ENCODE measurements around the gene LIME1. TPM values are rescaled to one million over a fixed set of nuclear protein-coding genes. Genes with fewer than 3 reads are reported as not detected.

The LIME1 gene
- total RNA-seq, 5 donors from 2014 or later (not counting 1 experiment from before 2014, with no cell fraction given), result 144 to 248 (median 172) TPM

DNA sequence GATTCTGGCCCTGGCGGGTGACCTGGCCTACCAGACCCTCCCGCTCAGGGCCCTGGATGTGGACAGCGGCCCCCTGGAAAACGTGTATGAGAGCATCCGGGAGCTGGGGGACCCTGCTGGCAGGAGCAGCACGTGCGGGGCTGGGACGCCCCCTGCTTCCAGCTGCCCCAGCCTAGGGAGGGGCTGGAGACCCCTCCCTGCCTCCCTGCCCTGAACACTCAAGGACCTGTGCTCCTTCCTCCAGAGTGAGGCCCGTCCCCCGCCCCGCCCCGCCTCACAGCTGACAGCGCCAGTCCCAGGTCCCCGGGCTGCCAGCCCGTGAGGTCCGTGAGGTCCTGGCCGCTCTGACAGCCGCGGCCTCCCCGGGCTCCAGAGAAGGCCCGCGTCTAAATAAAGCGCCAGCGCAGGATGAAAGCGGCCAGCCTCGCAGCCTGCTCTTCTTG lies 2.2 kb downstream of the LIME1 start:
- Mint-ChIP-seq H3K27me3 (no peaks in the 10 kb centered on the region), H3K9me3 (no peaks in the 10 kb centered on the region), H3K4me3 (peak overlapping the region; percentile 44 to 90 (median 65)), H3K4me1 (peaks cover 21 to 22% (median 21%) of the 10 kb centered on the region in 3 donors), H3K36me3 (peaks cover 5% of the 10 kb centered on the region), H3K27ac (peak overlapping the region in 1 of 2 donors; percentile 34)
- DNase-seq, result peak in 15 of 35 experiments; percentile 16 to 65 (median 34)
- CTCF ChIA-PET, result no interaction called here
- peaks cover 14 to 65% of the 10 kb centered on the region in 2 experiments for H3K4me1 ChIP-seq (ENCODE audit: control insufficient read depth in 1 of 2, extremely low read depth in 1 of 2, insufficient read depth in 2 of 2, low read length in 2 of 2)
- 34% methylated on average over 19 of the region's 26 CpGs for WGBS (ENCODE audit: insufficient coverage)
- H3K27ac ChIP-seq (ENCODE audit: low read length), result peak overlapping the region; percentile 24
- H3K9me3 ChIP-seq, result no peaks in the 10 kb centered on the region
- POLR2A ChIA-PET, result no interaction called here
- H3K36me3 ChIP-seq (ENCODE audit: control insufficient read depth in 2 of 2, extremely low read depth in 1 of 2, insufficient read depth in 1 of 2, low read length in 1 of 2), result peaks cover 17 to 58% of the 10 kb centered on the region in 2 donors
- H3K27me3 ChIP-seq (replicated peaks in 1 of 2; ENCODE audit: control insufficient read depth in 2 of 2, extremely low read depth in 1 of 2, insufficient read depth in 2 of 2, low read length in 1 of 2), result no peaks in the 10 kb centered on the region
- H3K4me3 ChIP-seq (ENCODE audit: control insufficient read depth in 1 of 2, extremely low read depth in 1 of 2, low read length in 1 of 2), result peak overlapping the region; percentile 64 to 88
- no peak for ATAC-seq (replicated peaks in 1 of 4)

DNA sequence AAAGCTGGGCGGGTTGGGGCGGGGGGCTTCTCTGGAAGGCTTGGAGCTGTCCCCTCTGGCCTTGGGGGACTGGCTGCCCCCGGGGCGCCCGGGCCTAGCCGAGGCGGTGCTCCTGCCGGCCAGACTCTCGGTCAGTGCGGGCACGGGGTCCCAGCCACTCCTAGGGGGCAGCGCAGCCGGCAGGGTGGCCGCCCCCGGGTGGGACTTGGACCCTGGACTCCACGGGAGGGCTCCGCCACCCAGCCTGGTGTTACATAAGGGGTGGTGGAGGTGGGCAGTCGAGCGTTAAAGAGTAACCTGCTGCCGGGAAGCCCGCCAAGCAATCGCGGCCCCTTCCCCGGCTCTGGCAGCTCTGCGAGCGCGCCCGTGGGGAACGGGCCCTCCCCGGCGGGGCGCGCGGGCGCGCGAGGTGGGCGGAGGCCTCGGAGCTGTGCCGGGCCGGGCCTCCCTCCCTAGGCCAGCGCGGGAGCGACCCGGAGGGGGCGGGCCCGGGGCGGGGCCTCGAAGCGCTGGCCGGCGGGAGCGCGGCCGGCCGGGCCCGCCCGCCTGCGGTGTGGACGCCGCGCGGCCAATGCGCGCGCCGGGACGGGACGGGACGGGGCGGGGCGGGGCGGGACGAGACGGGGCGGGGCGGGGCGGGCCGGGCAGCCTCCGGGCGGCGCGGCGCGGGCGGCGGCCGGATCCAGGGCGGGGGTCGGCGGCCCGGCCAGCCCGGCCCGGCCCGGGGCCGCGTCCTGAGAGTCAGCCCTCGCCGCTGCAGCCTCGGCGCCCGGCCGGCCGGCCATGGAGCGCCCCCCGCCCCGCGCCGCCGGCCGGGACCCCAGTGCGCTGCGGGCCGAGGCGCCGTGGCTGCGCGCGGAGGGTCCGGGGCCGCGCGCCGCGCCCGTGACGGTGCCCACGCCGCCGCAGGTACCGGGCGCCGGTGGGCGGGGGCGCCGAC lies 2.9 kb downstream of the LIME1 start, which contains the start of gene SLC2A4RG:
Gene SLC2A4RG, plus strand, starts transcription at position 647 of the 940 bp plus-strand sequence. Its CDS starts 137 bp downstream, at position 784.
- Histone ChIP-seq H3K4me3 (ENCODE audit: control insufficient read depth in 1 of 2, extremely low read depth in 1 of 2, low read length in 1 of 2) (peak within 1 kb of the TSS; percentile 64 to 88), H3K4me1 (ENCODE audit: control insufficient read depth in 1 of 2, extremely low read depth in 1 of 2, insufficient read depth in 2 of 2, low read length in 2 of 2) (peaks cover 14 to 58% of the 10 kb centered on the region in 2 experiments), H3K27me3 (replicated peaks in 1 of 2; ENCODE audit: control insufficient read depth in 2 of 2, extremely low read depth in 1 of 2, insufficient read depth in 2 of 2, low read length in 1 of 2) (no peaks in the 10 kb centered on the region), H3K9me3 (no peaks in the 10 kb centered on the region), H3K36me3 (ENCODE audit: control insufficient read depth in 2 of 2, extremely low read depth in 1 of 2, insufficient read depth in 1 of 2, low read length in 1 of 2) (peaks cover 17 to 51% of the 10 kb centered on the region in 2 donors), H3K27ac (ENCODE audit: low read length) (peak within 1 kb of the TSS; percentile 41)
- Mint-ChIP-seq H3K9me3 (no peaks in the 10 kb centered on the region), H3K27ac (peak within 1 kb of the TSS in 1 of 2 donors; percentile 34), H3K36me3 (no peaks in the 10 kb centered on the region), H3K4me3 (peak within 1 kb of the TSS; percentile 63 to 90 (median 65)), H3K27me3 (no peaks in the 10 kb centered on the region), H3K4me1 (peaks cover 16% of the 10 kb centered on the region in 3 donors)
- peak; percentile 31 to 42 (median 34) for ATAC-seq (replicated peaks in 1 of 4)
- DNase-seq, result peak in 27 of 35 experiments; percentile 33 to 81 (median 52)
- ChIA-PET CTCF (no interaction called here), POLR2A (no interaction called here)
- 4% methylated on average over 97 of the region's 136 CpGs for WGBS (ENCODE audit: insufficient coverage)

DNA sequence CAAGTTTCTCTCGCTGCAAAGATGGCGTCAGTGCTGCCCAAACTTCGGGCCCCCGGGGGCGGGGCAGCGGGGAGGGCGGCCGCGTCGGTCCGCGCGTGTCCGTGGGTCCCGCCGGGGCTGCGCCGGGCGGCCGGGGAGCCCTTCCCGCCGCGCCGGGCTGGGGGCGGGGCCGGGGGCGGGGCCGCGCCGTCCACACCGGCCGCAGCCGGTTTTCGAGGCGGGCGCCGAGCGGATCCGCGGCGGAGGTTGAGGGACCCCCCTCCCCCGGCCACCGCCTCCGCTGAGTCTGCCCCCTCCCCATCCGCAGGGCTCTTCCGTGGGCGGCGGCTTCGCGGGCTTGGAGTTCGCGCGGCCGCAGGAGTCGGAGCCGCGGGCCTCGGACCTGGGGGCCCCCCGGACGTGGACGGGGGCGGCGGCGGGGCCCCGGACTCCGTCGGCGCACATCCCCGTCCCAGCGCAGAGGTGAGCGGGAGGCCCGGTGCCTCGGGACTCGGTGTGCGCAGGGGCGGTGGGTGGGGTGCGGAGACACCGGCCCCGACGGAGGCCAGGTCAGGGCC lies 3.7 kb downstream of the LIME1 start:
- Histone ChIP-seq H3K4me1 (ENCODE audit: control insufficient read depth in 1 of 2, extremely low read depth in 1 of 2, insufficient read depth in 2 of 2, low read length in 2 of 2) (peaks cover 14 to 50% of the 10 kb centered on the region in 2 experiments), H3K36me3 (ENCODE audit: control insufficient read depth in 2 of 2, extremely low read depth in 1 of 2, insufficient read depth in 1 of 2, low read length in 1 of 2) (peaks cover 15 to 43% of the 10 kb centered on the region in 2 donors), H3K27me3 (replicated peaks in 1 of 2; ENCODE audit: control insufficient read depth in 2 of 2, extremely low read depth in 1 of 2, insufficient read depth in 2 of 2, low read length in 1 of 2) (no peaks in the 10 kb centered on the region), H3K27ac (ENCODE audit: low read length) (peak overlapping the region; percentile 41), H3K9me3 (no peaks in the 10 kb centered on the region), H3K4me3 (ENCODE audit: control insufficient read depth in 1 of 2, extremely low read depth in 1 of 2, low read length in 1 of 2) (peak overlapping the region; percentile 54 to 74)
- ATAC-seq (replicated peaks in 1 of 4), result peak; percentile 8 to 11 (median 10)
- Mint-ChIP-seq H3K4me3 (peak overlapping the region; percentile 59 to 63 (median 63)), H3K4me1 (peaks cover 15 to 16% (median 16%) of the 10 kb centered on the region in 3 donors), H3K36me3 (no peaks in the 10 kb centered on the region), H3K27ac (no peak overlapping the region), H3K27me3 (no peaks in the 10 kb centered on the region), H3K9me3 (no peaks in the 10 kb centered on the region)
- CTCF ChIA-PET, result interaction anchor here in 1 of 2 donors (0.7 to 1.6 kb wide), 3 partner anchors 11 to 33 kb away, joined by 3 to 13 read pairs (median 3); partner anchors contain the start of genes ARFRP1 and ZGPAT
- POLR2A ChIA-PET, result no interaction called here
- WGBS (ENCODE audit: insufficient coverage), result under 1% methylated on average over 68 of the region's 80 CpGs
- peak in 14 of 35 experiments; percentile 31 to 73 (median 42) for DNase-seq

DNA sequence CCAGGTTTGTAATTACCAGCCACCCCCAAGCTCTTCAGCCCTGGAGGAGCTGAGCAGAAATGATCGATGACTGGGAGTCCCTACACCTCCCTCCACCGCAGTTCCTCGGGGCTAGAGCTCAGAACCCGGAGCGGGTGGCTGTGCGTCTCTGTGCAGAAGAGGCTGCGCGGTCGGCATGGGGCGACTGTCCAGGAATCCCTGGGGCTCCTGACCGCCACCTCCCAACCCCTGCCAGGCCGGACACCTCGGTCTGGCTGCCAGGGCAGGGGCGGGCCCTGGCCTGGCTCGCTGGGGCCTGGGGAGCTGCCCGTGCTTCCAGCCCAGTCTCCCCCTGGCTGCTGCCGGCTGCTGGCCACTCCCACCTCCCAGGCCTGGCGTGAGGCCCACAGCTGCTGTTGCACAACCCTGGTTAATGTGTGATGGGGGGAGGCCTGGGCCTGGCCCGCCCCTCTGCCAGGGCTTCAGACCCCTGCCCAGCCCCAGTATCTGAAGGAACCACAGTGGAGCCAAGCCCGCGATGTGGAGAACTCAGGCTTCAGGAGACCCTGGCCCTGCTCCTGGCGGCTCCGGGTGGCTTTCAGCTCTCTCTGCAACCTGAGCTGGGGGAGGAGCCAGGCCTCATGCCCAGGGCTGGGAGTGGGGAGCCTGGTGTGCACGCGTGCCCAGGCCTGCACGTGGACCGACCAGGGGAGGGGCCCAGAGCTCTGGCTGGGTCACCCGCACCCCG lies 4.3 kb downstream of the LIME1 start:
- no peaks in the 10 kb centered on the region for H3K36me3 Mint-ChIP-seq
- 20% methylated on average over 16 of the region's 29 CpGs for WGBS (ENCODE audit: insufficient coverage)
- H3K9me3 Mint-ChIP-seq, result no peaks in the 10 kb centered on the region
- H3K27me3 Mint-ChIP-seq, result no peaks in the 10 kb centered on the region
- Histone ChIP-seq H3K4me3 (ENCODE audit: control insufficient read depth in 1 of 2, extremely low read depth in 1 of 2, low read length in 1 of 2) (peak overlapping the region; percentile 54 to 74), H3K27me3 (replicated peaks in 1 of 2; ENCODE audit: control insufficient read depth in 2 of 2, extremely low read depth in 1 of 2, insufficient read depth in 2 of 2, low read length in 1 of 2) (no peaks in the 10 kb centered on the region), H3K27ac (ENCODE audit: low read length) (peak overlapping the region; percentile 41), H3K4me1 (ENCODE audit: control insufficient read depth in 1 of 2, extremely low read depth in 1 of 2, insufficient read depth in 2 of 2, low read length in 2 of 2) (peaks cover 13 to 44% of the 10 kb centered on the region in 2 experiments), H3K9me3 (no peaks in the 10 kb centered on the region), H3K36me3 (ENCODE audit: control insufficient read depth in 2 of 2, extremely low read depth in 1 of 2, insufficient read depth in 1 of 2, low read length in 1 of 2) (peaks cover 13 to 37% of the 10 kb centered on the region in 2 donors)
- H3K4me1 Mint-ChIP-seq, result peaks cover 9 to 13% (median 12%) of the 10 kb centered on the region in 3 donors
- ATAC-seq (replicated peaks in 1 of 4) (peak in 3 of 4 experiments; percentile 1 to 14 (median 1)), DNase-seq (peak in 15 of 35 experiments; percentile 30 to 64 (median 39))
- CTCF ChIA-PET, result interaction anchor here in 1 of 2 donors (0.7 to 1.6 kb wide), 3 partner anchors 10 to 33 kb away, joined by 3 to 13 read pairs (median 3); partner anchors contain the start of genes ARFRP1 and ZGPAT
- H3K4me3 Mint-ChIP-seq, result peak overlapping the region; percentile 59 to 63 (median 63)
- POLR2A ChIA-PET, result no interaction called here
- H3K27ac Mint-ChIP-seq, result no peak overlapping the region

DNA sequence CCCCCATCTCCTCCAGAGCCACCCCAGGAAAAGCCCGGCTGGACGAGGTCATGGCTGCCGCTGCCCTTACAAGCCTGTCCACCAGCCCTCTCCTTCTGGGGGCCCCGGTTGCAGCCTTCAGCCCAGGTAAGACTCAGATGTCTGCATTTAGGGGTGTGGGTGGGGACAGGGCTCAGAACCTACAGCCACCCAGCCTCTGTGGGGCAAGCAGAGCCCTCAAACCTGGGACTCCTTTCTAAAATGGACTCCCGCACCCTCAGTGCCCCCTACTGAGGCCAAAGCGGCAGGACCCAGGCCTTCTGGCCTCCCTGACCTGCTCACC lies 4.9 kb downstream of the LIME1 start:
- Histone ChIP-seq H3K4me3 (ENCODE audit: control insufficient read depth in 1 of 2, extremely low read depth in 1 of 2, low read length in 1 of 2) (peak overlapping the region; percentile 54 to 74), H3K27me3 (replicated peaks in 1 of 2; ENCODE audit: control insufficient read depth in 2 of 2, extremely low read depth in 1 of 2, insufficient read depth in 2 of 2, low read length in 1 of 2) (no peaks in the 10 kb centered on the region), H3K4me1 (ENCODE audit: control insufficient read depth in 1 of 2, extremely low read depth in 1 of 2, insufficient read depth in 2 of 2, low read length in 2 of 2) (peaks cover 8 to 39% of the 10 kb centered on the region in 2 experiments), H3K9me3 (no peaks in the 10 kb centered on the region), H3K36me3 (ENCODE audit: control insufficient read depth in 2 of 2, extremely low read depth in 1 of 2, insufficient read depth in 1 of 2, low read length in 1 of 2) (peaks cover 10 to 37% of the 10 kb centered on the region in 2 donors), H3K27ac (ENCODE audit: low read length) (no peak overlapping the region)
- 93% methylated on average over 2 of the region's 6 CpGs for WGBS (ENCODE audit: insufficient coverage)
- no peak overlapping the region for H3K27ac Mint-ChIP-seq
- POLR2A ChIA-PET, result no interaction called here
- no peak for ATAC-seq (replicated peaks in 1 of 4)
- DNase-seq, result no peak
- no peaks in the 10 kb centered on the region for H3K9me3 Mint-ChIP-seq
- H3K4me3 Mint-ChIP-seq, result peak overlapping the region; percentile 21 to 63 (median 59)
- H3K36me3 Mint-ChIP-seq, result no peaks in the 10 kb centered on the region
- peaks cover 4 to 8% (median 7%) of the 10 kb centered on the region in 3 donors for H3K4me1 Mint-ChIP-seq
- CTCF ChIA-PET, result interaction anchor here in 1 of 2 donors (1.6 kb wide), 1 partner anchor 34 kb away, joined by 13 read pairs; the partner anchor contains the start of genes ARFRP1 and ZGPAT
- H3K27me3 Mint-ChIP-seq, result no peaks in the 10 kb centered on the region

All from T-cell (primary cell).